ENCODE results near the gene ZNF777.

DNA sequence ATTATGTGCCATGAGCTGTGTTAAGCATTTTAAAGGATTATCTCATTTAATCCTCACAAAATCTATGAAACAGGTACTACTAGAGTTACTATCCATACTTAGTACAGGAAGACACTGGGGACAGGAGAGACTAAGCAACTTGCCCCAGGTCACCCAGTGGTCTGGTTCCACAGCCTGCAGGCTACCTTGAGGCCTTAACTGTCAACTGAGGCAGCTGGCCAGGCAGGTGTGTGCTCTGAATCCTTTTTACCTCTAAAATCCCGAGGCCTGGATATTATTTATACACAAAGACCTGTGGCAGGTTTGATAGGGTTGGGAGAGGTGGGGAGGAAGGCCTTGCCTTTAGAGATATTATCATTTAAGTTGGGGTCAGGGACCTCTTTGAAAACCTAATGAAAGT lies 3.1 kb downstream of the ZNF777 start:
- TF ChIP-seq, protein P1, sequence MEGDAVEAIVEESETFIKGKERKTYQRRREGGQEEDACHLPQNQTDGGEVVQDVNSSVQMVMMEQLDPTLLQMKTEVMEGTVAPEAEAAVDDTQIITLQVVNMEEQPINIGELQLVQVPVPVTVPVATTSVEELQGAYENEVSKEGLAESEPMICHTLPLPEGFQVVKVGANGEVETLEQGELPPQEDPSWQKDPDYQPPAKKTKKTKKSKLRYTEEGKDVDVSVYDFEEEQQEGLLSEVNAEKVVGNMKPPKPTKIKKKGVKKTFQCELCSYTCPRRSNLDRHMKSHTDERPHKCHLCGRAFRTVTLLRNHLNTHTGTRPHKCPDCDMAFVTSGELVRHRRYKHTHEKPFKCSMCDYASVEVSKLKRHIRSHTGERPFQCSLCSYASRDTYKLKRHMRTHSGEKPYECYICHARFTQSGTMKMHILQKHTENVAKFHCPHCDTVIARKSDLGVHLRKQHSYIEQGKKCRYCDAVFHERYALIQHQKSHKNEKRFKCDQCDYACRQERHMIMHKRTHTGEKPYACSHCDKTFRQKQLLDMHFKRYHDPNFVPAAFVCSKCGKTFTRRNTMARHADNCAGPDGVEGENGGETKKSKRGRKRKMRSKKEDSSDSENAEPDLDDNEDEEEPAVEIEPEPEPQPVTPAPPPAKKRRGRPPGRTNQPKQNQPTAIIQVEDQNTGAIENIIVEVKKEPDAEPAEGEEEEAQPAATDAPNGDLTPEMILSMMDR (IDR thresholded peaks at IDR 0.05; ENCODE audit: poor library complexity, severe bottlenecking): no peak
- TF ChIP-seq POLR2AphosphoS5 (IDR thresholded peaks at IDR 0.05): no peak
- no peak for TF ChIP-seq EP300 (conservative IDR thresholded peaks at IDR 0.05; ENCODE audit: poor library complexity, severe bottlenecking)
- TF ChIP-seq, protein P2, sequence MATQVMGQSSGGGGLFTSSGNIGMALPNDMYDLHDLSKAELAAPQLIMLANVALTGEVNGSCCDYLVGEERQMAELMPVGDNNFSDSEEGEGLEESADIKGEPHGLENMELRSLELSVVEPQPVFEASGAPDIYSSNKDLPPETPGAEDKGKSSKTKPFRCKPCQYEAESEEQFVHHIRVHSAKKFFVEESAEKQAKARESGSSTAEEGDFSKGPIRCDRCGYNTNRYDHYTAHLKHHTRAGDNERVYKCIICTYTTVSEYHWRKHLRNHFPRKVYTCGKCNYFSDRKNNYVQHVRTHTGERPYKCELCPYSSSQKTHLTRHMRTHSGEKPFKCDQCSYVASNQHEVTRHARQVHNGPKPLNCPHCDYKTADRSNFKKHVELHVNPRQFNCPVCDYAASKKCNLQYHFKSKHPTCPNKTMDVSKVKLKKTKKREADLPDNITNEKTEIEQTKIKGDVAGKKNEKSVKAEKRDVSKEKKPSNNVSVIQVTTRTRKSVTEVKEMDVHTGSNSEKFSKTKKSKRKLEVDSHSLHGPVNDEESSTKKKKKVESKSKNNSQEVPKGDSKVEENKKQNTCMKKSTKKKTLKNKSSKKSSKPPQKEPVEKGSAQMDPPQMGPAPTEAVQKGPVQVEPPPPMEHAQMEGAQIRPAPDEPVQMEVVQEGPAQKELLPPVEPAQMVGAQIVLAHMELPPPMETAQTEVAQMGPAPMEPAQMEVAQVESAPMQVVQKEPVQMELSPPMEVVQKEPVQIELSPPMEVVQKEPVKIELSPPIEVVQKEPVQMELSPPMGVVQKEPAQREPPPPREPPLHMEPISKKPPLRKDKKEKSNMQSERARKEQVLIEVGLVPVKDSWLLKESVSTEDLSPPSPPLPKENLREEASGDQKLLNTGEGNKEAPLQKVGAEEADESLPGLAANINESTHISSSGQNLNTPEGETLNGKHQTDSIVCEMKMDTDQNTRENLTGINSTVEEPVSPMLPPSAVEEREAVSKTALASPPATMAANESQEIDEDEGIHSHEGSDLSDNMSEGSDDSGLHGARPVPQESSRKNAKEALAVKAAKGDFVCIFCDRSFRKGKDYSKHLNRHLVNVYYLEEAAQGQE (IDR thresholded peaks at IDR 0.05; ENCODE audit: borderline replicate concordance): no peak
- no peak for TF ChIP-seq EZH2 (IDR thresholded peaks at IDR 0.05; ENCODE audit: borderline replicate concordance, insufficient read depth, low read length, poor library complexity, severe bottlenecking)
- no peak for TF ChIP-seq TAF1 (IDR thresholded peaks at IDR 0.05; ENCODE audit: low read depth)
